Tibial nerve (tissue), 4 donors: ENCODE measurements around the gene LDHA. TPM values are rescaled to one million over a fixed set of nuclear protein-coding genes. Genes with fewer than 3 reads are reported as not detected.
"Not testable (repeated sequence)": the region's sequence is repeated elsewhere in the genome, so short reads cannot be mapped to it uniquely, and the experiment has no call there.

Experiments
- DNase-seq, 2 donors: peaks; one replicate each; pipeline ENCODE4 v3.0.0-alpha.2; 2019; ENCODE audit warnings: low spot score in 2 of 2
- H3K27ac ChIP-seq, 4 donors: fragments of 200-600 bp; sonication (generic) in 3 of 4; one replicate each; pipeline ENCODE4 v1.5.1; 2017 to 2019; ENCODE audit warnings: mild to moderate bottlenecking in 1 of 4
- H3K27me3 ChIP-seq, 2 donors: fragments of 200-600 bp; sonication (generic) in 1 of 2; one replicate each; pipeline versions ENCODE4 v1.5.1 to v1.6.0; 2017 to 2019
- H3K36me3 ChIP-seq, 3 donors: fragments of 200-600 bp; sonication (generic); one replicate each; pipeline ENCODE4 v1.5.1; 2018 to 2019
- H3K4me1 ChIP-seq, 4 donors: fragments of 200-600 bp; sonication (generic) in 3 of 4; one replicate each; pipeline ENCODE4 v1.5.1; 2017 to 2019
- H3K4me3 ChIP-seq, 4 donors: fragments of 200-600 bp; sonication (generic) in 3 of 4; one replicate each; pipeline ENCODE4 v1.5.1; 2017 to 2019; ENCODE audit warnings: mild to moderate bottlenecking in 1 of 4, moderate library complexity in 1 of 4
- H3K9me3 ChIP-seq, 4 donors: fragments of 200-600 bp; sonication (generic) in 3 of 4; one replicate each; pipeline ENCODE4 v1.5.1; 2017 to 2019
- EP300 ChIP-seq, 2 donors: sonication (generic); formaldehyde crosslinking; IDR thresholded peaks; one replicate each; pipeline ENCODE4 v1.6.1; 2017; ENCODE audit warnings: antibody characterized with exemption in 2 of 2, mild to moderate bottlenecking in 1 of 2
- POLR2A ChIP-seq, 2 donors: fragments of 450-650 bp; IDR thresholded peaks; one replicate each; pipeline ENCODE4 v1.6.1; 2017; ENCODE audit warnings: antibody characterized with exemption in 2 of 2, mild to moderate bottlenecking in 2 of 2, moderate library complexity in 2 of 2
- whole genome bisulfite sequencing, 2 donors: methylation state at CpG; one replicate each; pipeline ENCODE4 v1.1.5; 2018; 5-methylcytosine and 5-hydroxymethylcytosine counted together
- total RNA-seq, 4 donors: library from RNA; depleted of rRNA; stranded (reverse); fragments of >200 nt; gene quantifications; one replicate each; pipeline ENCODE4 v1.1.0, GENCODE V29; 2016
- TF ChIP-seq, protein P1 (sequence below), 5 experiments: fragments of 200-600 bp in 3 of 5; fragments of 450-650 bp in 2 of 5; sonication (generic) in 3 of 5; IDR thresholded peaks; one replicate each; pipeline ENCODE4 v1.5.1; 2016 to 2019; ENCODE audit warnings: antibody characterized with exemption in 5 of 5, mild to moderate bottlenecking in 3 of 5, moderate library complexity in 2 of 5

LDHA gene
- total RNA-seq, 4 donors from 2014 or later, result 224 to 512 (median 347) TPM

DNA sequence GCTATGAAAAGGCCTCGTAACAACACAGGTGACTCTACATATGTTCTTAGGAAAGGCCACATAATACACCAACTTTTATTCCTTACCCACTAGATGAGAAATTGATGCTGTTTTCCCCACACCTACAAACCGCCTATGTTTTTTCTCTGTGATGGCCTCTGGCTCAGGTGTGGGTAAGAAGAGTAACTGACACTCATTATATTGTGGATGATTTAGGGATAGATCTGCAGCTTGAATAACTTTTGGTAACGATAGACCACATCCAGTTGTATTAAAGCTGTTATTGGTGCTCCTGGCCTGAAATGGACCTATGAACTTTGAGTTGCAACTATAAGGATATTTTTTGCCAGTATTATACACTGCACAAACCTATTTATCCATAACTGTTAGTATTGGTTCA lies 3.6 kb downstream of the LDHA start:
- H3K4me1 ChIP-seq, result peaks cover 0 to 47% (median 18%) of the 10 kb centered on the region in 4 donors
- TF ChIP-seq POLR2A (IDR thresholded peaks at IDR 0.05), result no peak
- TF ChIP-seq, protein P1, sequence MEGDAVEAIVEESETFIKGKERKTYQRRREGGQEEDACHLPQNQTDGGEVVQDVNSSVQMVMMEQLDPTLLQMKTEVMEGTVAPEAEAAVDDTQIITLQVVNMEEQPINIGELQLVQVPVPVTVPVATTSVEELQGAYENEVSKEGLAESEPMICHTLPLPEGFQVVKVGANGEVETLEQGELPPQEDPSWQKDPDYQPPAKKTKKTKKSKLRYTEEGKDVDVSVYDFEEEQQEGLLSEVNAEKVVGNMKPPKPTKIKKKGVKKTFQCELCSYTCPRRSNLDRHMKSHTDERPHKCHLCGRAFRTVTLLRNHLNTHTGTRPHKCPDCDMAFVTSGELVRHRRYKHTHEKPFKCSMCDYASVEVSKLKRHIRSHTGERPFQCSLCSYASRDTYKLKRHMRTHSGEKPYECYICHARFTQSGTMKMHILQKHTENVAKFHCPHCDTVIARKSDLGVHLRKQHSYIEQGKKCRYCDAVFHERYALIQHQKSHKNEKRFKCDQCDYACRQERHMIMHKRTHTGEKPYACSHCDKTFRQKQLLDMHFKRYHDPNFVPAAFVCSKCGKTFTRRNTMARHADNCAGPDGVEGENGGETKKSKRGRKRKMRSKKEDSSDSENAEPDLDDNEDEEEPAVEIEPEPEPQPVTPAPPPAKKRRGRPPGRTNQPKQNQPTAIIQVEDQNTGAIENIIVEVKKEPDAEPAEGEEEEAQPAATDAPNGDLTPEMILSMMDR (IDR thresholded peaks at IDR 0.05), result no peak
- TF ChIP-seq EP300 (IDR thresholded peaks at IDR 0.05), result no peak
- no peak overlapping the region for H3K4me3 ChIP-seq
- DNase-seq, result no peak
- H3K36me3 ChIP-seq, result peaks cover 6 to 60% (median 17%) of the 10 kb centered on the region in 3 donors
- WGBS, 2 donors, result 96% methylated on average over 3 of the region's 3 CpGs
- H3K27me3 ChIP-seq, result no peaks in the 10 kb centered on the region
- no peak overlapping the region for H3K27ac ChIP-seq
- H3K9me3 ChIP-seq, result no peaks in the 10 kb centered on the region

DNA sequence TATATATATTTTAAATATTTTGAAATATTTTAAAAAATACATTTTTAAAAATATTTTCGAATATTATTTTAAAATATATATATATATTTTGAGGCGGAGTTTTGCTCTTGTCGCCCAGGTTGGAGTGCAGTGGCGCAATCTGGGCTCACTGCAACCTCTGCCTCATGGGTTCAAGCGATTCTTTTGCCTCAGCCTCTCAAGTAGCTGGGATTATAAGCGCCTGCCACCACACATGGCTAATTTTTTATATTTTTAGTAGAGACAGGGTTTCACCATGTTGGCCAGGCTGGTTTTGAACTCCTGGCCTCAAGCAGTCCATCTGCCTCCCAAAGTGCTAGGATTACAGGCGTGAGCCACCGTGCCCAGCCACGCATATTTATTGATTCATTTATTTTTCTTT lies 6.7 kb downstream of the LDHA start:
- peaks cover 11 to 91% (median 37%) of the 10 kb centered on the region in 3 donors for H3K36me3 ChIP-seq
- 96% methylated on average over 9 of the region's 9 CpGs for WGBS, 2 donors

DNA sequence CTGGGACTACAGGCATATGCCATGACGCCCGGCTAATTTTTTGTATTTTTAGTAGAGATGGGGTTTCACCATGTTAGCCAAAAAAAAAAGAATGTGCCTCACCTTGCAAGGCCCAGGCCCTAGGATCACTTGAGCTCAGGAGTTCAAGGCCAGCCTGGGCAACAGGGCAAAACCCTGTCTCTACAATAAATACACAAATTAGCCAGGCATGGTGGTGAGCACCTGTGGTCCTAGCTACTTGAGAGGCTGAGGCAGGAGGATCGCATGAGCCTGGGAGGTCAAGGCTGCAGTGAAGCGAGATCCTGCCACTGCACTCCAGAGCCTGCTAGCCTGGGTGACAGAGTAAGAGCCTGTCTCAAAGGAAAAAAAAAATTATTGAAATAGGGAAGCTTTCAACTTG lies 9.7 kb downstream of the LDHA start:
- no peak for TF ChIP-seq EP300 (IDR thresholded peaks at IDR 0.05)
- TF ChIP-seq POLR2A (IDR thresholded peaks at IDR 0.05), result no peak
- TF ChIP-seq, protein P1 (IDR thresholded peaks at IDR 0.05), result no peak
- H3K27ac ChIP-seq, result no peak overlapping the region
- DNase-seq, result no peak
- WGBS, 2 donors, result 95 to 100% methylated on average over 4 of the region's 4 CpGs
- H3K27me3 ChIP-seq, result no peaks in the 10 kb centered on the region
- H3K4me1 ChIP-seq, result peaks cover 0 to 9% (median 0%) of the 10 kb centered on the region in 4 donors
- no peaks in the 10 kb centered on the region for H3K9me3 ChIP-seq
- H3K36me3 ChIP-seq, result peaks cover 10 to 99% (median 42%) of the 10 kb centered on the region in 3 donors
- no peak overlapping the region for H3K4me3 ChIP-seq

More for the DNA sequence above, 6.7 kb downstream of the LDHA start:
- not testable (repeated sequence) for DNase-seq, H3K9me3 ChIP-seq, H3K27me3 ChIP-seq, H3K4me3 ChIP-seq, H3K27ac ChIP-seq
- peaks cover 0 to 34% (median 10%) of the 10 kb centered on the region in 4 donors for H3K4me1 ChIP-seq

DNA sequence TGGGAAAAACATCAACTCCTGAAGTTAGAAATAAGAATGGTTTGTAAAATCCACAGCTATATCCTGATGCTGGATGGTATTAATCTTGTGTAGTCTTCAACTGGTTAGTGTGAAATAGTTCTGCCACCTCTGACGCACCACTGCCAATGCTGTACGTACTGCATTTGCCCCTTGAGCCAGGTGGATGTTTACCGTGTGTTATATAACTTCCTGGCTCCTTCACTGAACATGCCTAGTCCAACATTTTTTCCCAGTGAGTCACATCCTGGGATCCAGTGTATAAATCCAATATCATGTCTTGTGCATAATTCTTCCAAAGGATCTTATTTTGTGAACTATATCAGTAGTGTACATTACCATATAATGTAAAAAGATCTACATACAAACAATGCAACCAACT lies 13.0 kb downstream of the LDHA start:
- H3K27ac ChIP-seq, H3K4me3 ChIP-seq: not testable (repeated sequence)
- H3K36me3 ChIP-seq, result peaks cover 5 to 68% (median 28%) of the 10 kb centered on the region in 3 donors

DNA sequence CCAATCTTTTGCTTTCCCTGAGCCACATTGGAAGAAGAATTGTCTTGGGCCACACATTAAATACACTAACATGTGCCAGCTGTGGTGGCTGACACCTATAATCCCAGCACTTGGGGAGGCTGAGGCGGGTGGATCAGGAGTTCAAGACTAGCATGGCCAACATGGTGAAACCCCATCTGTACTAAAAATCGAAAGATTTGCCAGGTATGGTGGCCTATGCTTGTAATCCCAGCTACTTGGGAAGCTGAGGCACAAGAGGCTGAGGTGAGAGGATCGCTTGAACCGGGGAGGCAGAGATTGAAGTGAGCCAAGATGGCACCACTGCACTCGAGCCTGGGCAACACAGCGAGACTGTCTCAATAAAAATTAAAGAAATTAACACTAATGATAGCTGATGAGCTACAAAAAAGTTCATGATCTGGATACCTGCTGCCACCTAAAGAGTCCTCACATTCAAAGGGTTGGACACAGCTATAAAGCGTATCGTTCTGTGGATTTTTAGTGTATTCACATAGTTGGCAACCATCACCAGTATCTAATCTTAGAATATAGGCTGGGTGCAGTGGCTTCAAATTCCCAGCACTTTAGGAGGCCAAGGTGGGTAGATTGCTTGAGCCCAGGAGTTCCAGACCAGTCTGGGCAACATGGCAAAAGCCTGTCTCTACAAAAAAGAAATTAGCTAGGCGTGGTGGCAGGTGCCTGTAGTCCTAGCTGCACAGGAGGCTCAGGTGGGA lies 14.4 kb downstream of the LDHA start:
- H3K27me3 ChIP-seq, result no peaks in the 10 kb centered on the region
- TF ChIP-seq POLR2A (IDR thresholded peaks at IDR 0.05) (no peak), EP300 (IDR thresholded peaks at IDR 0.05) (no peak)
- no peak overlapping the region for H3K27ac ChIP-seq
- WGBS, 2 donors, result 94% methylated on average over 9 of the region's 9 CpGs
- H3K9me3 ChIP-seq, result no peaks in the 10 kb centered on the region
- peaks cover 5 to 54% (median 27%) of the 10 kb centered on the region in 3 donors for H3K36me3 ChIP-seq
- H3K4me1 ChIP-seq, result peaks cover 0 to 6% (median 0%) of the 10 kb centered on the region in 4 donors
- no peak overlapping the region for H3K4me3 ChIP-seq
- DNase-seq, result no peak

More for the DNA sequence above, 13.0 kb downstream of the LDHA start:
- WGBS, 2 donors, result 69 to 78% methylated on average over 3 of the region's 3 CpGs
- not testable (repeated sequence) for H3K9me3 ChIP-seq, DNase-seq, H3K27me3 ChIP-seq, H3K4me1 ChIP-seq

DNA sequence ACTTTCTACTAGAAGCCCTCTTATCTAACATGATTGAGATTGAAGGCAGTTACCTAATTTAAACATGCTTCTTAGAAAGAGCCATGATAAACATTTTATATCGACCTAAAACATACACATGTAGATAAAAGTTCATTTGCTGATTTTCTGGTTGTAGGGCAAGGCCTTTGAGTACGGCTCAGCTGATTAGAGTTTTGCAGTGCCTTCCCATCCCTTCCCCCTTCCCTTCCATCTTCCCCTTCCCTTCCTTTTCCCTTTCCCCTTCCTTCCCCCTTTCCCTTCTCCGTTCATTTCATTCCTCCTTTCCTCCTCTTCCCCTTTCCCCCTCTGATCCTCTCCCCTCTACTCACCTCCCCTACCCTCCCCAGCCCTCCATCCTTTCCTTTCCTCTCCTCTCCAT lies 22.1 kb downstream of the LDHA start:
- TF ChIP-seq EP300 (IDR thresholded peaks at IDR 0.05) (no peak), POLR2A (IDR thresholded peaks at IDR 0.05) (no peak)
- TF ChIP-seq, protein P1 (IDR thresholded peaks at IDR 0.05), result no peak
- 77 to 80% methylated on average over 3 of the region's 3 CpGs for WGBS, 2 donors
- Histone ChIP-seq H3K27ac (no peak overlapping the region), H3K36me3 (no peaks in the 10 kb centered on the region), H3K27me3 (no peaks in the 10 kb centered on the region), H3K9me3 (no peaks in the 10 kb centered on the region), H3K4me1 (peaks cover 0 to 6% (median 0%) of the 10 kb centered on the region in 4 donors), H3K4me3 (no peak overlapping the region)
- DNase-seq, result no peak
